ENCODE data around the gene RAB43. TPM values are rescaled to one million over a fixed set of nuclear protein-coding genes. Genes with fewer than 3 reads are reported as not detected.
A peak's percentile ranks its signal among the peaks of the same experiment; 100 is the strongest.
"Not testable (repeated sequence)": the region's sequence is repeated elsewhere in the genome, so short reads cannot be mapped to it uniquely, and the experiment has no call there.

Gene RAB43
- total RNA-seq, 1 donor from 2014 or later: 8.6 TPM

DNA sequence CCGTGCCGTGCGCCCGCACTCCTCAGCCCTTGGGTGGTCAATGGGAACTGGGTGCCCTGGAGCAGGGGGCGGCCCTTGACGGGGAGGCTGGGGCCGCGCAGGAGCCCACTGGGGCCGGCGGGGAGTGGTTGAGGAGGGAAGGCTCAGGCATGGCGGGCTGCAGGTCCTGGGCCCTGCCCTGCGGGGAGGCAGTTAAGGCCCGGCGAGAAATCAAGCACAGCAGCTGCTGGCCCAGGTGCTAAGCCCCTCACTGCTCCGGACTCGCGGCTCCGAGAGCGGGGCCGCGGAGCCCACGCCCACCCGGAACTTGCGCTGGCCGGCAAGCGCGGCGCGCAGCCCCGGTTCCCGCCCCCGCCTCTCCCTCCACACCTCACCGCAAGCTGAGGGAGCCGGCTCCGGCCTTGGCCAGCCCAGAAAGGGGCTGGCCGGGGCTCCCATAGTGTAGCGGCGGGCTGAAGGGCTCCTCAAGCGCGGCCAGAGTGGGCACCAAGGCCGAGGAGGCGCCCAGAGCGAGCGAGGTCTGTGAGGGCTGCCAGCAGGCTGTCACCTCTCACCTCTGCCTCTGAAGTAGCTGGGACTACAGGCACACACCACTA, 53.2 kb downstream of the RAB43 start:
- intact Hi-C loops (cut with DNase I): no loop called here
- H3K4me1 ChIP-seq: no peaks in the 10 kb centered on the region
- no peaks in the 10 kb centered on the region for H3K9me3 ChIP-seq
- no peak for DNase-seq (ENCODE audit: extremely low spot score in 2 of 2)
- H3K27me3 ChIP-seq: no peaks in the 10 kb centered on the region
- no peaks in the 10 kb centered on the region for H3K36me3 ChIP-seq
- TF ChIP-seq POLR2AphosphoS5 (IDR thresholded peaks at IDR 0.05; ENCODE audit: insufficient read depth in 1 of 2, low read depth in 1 of 2): no peak
- TF ChIP-seq, protein P1, sequence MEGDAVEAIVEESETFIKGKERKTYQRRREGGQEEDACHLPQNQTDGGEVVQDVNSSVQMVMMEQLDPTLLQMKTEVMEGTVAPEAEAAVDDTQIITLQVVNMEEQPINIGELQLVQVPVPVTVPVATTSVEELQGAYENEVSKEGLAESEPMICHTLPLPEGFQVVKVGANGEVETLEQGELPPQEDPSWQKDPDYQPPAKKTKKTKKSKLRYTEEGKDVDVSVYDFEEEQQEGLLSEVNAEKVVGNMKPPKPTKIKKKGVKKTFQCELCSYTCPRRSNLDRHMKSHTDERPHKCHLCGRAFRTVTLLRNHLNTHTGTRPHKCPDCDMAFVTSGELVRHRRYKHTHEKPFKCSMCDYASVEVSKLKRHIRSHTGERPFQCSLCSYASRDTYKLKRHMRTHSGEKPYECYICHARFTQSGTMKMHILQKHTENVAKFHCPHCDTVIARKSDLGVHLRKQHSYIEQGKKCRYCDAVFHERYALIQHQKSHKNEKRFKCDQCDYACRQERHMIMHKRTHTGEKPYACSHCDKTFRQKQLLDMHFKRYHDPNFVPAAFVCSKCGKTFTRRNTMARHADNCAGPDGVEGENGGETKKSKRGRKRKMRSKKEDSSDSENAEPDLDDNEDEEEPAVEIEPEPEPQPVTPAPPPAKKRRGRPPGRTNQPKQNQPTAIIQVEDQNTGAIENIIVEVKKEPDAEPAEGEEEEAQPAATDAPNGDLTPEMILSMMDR (IDR thresholded peaks at IDR 0.05): no peak
- no peak for TF ChIP-seq POLR2A (IDR thresholded peaks at IDR 0.05)
- H3K4me3 ChIP-seq: peak overlapping the region; percentile 31 to 42
- H3K27ac ChIP-seq: peak overlapping the region; percentile 3

DNA sequence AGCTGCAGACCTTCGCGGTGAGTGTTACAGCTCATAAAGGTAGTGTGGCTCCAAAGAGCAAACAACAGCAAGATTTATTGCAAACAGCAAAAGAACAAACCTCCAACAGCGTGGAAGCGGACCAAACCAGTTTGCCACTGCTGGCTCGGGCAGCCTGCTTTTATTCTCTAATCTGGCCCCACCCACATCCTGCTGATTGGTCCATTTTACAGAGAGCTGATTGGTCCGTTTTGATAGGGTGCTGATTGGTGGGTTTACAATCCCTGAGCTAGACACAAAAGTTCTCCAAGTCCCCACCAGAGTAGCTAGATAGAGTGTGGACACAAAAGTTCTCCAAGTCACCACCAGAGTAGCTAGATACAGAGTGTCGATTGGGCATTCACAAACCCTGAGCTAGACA, 53.9 kb downstream of the RAB43 start:
- DNase-seq (ENCODE audit: extremely low spot score in 2 of 2); H3K4me3 ChIP-seq; H3K27me3 ChIP-seq; H3K36me3 ChIP-seq; H3K9me3 ChIP-seq; H3K4me1 ChIP-seq; H3K27ac ChIP-seq; intact Hi-C loops (cut with DNase I): not testable (repeated sequence)

DNA sequence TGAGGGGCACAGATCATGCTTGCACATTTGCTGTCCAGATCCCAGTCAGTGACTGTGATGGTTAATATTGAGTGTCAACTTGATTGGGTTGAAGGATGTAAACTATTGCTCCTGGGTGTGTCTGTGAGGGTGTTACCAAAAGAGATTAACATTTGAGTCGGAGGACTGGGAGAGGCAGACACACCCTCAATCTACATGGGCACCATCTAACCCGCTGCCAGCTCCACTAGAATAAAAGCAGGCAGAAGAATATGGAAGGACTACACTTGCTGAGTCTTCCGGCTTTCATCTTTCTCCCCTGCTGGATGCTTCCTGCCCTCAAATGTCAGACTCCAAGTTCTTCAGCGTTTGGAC, 55.9 kb downstream of the RAB43 start:
- TF ChIP-seq, protein P1 (IDR thresholded peaks at IDR 0.05): no peak
- TF ChIP-seq POLR2A (IDR thresholded peaks at IDR 0.05) (no peak), POLR2AphosphoS5 (IDR thresholded peaks at IDR 0.05; ENCODE audit: insufficient read depth in 1 of 2, low read depth in 1 of 2) (no peak)

DNA sequence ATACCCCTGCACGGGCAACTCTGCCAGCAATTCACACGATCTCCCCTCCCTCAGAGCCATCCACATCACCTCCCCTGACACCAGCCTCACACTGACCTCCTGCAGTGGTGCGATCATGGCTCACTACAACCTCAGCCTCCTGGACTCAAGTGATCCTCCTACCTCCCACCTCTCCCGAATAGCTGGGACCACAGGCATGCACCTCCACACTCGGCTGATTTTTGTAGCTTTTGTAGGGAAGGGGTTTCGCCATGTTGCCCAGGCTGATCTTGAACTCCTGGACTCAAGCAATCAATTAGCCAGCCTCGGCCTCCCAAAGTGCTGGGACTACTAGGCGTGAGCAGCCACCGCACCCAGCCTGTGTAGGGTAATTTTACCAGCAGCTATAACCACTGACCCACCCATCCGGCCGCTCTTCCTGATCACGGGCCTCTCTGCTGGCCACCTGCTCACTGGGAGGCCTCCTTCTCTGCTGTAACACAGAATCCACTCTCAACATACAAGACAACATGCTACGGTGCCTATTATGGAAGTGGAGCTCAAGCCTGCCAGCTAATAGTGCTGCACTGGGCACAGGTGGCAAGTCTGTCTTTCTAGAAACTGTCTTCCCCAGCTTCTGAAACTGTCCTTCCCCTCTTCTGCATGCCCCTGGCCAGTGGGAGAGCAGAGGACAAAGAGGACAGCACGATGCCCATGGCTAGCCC, 56.4 kb downstream of the RAB43 start:
- Histone ChIP-seq H3K36me3 (no peaks in the 10 kb centered on the region), H3K27me3 (no peaks in the 10 kb centered on the region), H3K4me1 (no peaks in the 10 kb centered on the region), H3K9me3 (no peaks in the 10 kb centered on the region), H3K27ac (no peak overlapping the region), H3K4me3 (no peak overlapping the region)
- DNase-seq (ENCODE audit: extremely low spot score in 2 of 2): no peak
- intact Hi-C loops (cut with DNase I): no loop called here
- no peak for TF ChIP-seq POLR2AphosphoS5 (IDR thresholded peaks at IDR 0.05; ENCODE audit: insufficient read depth in 1 of 2, low read depth in 1 of 2)
- no peak for TF ChIP-seq POLR2A (IDR thresholded peaks at IDR 0.05)
- TF ChIP-seq, protein P1 (IDR thresholded peaks at IDR 0.05): no peak

More for the DNA sequence above, 55.9 kb downstream of the RAB43 start:
- H3K36me3 ChIP-seq: no peaks in the 10 kb centered on the region
- no peaks in the 10 kb centered on the region for H3K4me1 ChIP-seq
- no peak for DNase-seq (ENCODE audit: extremely low spot score in 2 of 2)
- no peak overlapping the region for H3K4me3 ChIP-seq
- no peak overlapping the region for H3K27ac ChIP-seq
- H3K9me3 ChIP-seq: no peaks in the 10 kb centered on the region
- intact Hi-C loops (cut with DNase I): no loop called here
- no peaks in the 10 kb centered on the region for H3K27me3 ChIP-seq

DNA sequence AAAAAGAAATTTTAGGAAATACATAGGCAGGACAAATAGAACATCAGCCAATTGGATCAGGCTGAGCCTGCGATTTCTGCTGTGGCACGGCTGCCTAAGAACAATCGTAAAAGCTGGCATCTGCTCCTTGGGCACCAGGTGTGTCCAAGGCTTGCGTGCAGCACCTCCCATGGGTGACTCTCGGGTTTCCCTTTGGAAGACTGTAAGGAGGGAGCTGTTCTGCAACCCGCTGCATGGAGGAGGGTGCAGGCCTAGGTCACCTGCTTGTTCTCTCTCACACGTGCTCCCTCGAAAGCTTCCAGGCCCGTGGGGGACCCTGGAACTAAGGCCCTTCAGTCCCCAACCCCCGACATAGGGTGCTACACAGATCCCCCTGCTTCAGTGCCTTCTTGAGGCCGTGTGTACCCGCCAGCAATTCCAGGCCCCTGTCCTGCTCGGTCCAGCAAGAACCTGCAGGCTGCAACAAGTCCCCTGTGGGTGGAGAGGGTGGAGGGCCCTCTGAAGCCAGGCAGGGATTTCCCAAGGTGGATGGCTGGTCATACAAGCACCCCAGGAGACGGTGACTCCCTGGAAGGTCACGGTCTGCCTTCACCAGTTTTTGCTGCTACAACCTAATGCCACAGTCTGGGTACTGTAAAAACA, 57.6 kb downstream of the RAB43 start:
- TF ChIP-seq, protein P1 (IDR thresholded peaks at IDR 0.05): no peak
- TF ChIP-seq POLR2AphosphoS5 (IDR thresholded peaks at IDR 0.05; ENCODE audit: insufficient read depth in 1 of 2, low read depth in 1 of 2) (no peak), POLR2A (IDR thresholded peaks at IDR 0.05) (no peak)
- H3K4me3 ChIP-seq: no peak overlapping the region
- no peaks in the 10 kb centered on the region for H3K4me1 ChIP-seq
- no peaks in the 10 kb centered on the region for H3K36me3 ChIP-seq
- H3K27ac ChIP-seq: no peak overlapping the region
- H3K27me3 ChIP-seq: no peaks in the 10 kb centered on the region
- H3K9me3 ChIP-seq: no peaks in the 10 kb centered on the region
- DNase-seq (ENCODE audit: extremely low spot score in 2 of 2): no peak
- intact Hi-C loops (cut with DNase I): no loop called here

Data from vagina (tissue), 2 donors.